Germinal center (tissue), 1 donor: ENCODE measurements around the gene MYL10.
"Not testable (repeated sequence)": the region's sequence is repeated elsewhere in the genome, so short reads cannot be mapped to it uniquely, and the experiment has no call there.

Experiments used
- DNase-seq: peaks from one replicate; pipeline ENCODE4 v3.0.0; 2012; ENCODE audit warnings: mixed read lengths, low spot score

The MYL10 gene

DNA sequence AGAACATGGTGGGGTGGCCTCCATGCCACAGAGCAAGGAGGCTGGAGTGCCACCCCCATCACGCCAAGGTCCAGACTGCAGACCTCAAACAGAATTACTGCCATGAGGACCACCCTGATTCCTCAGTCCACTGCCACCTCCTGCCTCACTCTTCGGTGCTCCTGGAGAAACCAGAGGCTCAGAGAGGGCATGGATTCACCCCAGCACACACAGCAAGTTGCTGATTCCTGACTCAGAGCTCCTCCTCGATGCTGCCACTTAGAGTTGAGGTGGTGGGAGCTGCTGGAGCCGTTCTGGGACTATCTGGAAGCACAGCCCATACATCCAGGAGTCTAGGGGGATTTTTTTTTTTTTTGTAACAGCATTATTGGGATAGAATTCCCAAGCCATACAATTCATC, 22.0 kb upstream of the MYL10 start:
- DNase-seq: no peak

DNA sequence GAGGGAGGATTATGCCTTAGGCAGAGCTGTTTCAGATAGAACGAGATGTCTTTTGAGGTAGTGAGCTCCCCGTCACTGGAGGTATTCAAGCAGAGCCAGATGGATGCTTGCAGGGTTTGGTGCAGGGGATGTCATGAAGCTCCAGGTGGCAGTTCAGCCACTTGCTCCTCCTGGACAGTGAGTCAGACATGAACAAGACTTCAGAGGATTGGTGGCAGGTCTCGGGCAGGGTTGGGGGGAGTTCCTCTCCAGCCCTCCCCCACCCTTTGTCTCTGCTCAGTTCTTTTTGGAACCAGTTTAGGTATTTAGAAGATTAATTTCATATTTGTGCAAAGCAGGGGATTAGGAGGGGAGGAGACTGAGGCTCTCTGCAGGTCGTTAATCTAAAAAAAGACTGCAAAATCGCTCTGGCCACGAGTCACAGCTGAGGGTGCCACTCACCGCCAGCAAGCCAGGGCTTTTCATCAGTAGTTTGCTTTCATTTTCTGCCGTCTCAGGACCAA, 21.5 kb upstream of the MYL10 start:
- no peak for DNase-seq

DNA sequence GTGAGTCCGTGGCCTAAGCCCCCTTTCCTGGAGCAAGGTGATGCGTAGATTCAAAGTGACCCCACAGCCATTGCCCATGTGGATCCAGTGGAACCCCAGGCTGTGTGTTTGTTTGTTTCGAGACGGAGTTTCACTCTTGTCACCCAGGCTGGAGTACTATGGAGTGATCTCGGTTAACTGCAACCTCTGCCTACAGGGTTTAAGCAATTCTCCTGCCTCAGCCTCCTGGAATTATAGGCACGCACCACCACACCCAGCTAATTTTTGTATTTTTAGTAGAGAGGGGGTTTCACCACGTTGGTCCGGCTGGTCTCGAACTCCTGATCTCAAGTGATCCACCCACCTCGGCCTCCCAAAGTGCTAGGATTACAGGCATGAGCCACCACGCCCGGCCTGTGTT, 18.8 kb upstream of the MYL10 start:
- not testable (repeated sequence) for DNase-seq

DNA sequence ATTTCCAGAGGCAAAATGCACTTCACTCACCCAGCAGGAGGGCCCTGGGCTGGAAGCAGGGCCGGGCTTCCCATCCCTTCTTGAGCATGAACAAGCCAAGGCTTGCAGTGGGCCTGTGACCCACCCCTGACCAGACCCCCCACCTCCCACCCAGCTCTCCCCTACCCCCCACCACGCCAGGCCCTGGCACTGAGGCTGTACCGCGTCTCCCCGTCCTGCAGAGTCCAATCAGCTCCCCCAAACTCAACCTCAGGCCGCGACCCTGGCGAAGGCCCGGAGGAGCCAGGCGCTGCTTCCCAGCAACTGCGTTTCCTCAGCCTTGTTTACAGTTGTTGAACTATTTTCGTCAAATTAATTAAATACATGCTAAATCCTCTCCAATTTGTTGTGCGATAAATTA, 16.9 kb upstream of the MYL10 start:
- no peak for DNase-seq

DNA sequence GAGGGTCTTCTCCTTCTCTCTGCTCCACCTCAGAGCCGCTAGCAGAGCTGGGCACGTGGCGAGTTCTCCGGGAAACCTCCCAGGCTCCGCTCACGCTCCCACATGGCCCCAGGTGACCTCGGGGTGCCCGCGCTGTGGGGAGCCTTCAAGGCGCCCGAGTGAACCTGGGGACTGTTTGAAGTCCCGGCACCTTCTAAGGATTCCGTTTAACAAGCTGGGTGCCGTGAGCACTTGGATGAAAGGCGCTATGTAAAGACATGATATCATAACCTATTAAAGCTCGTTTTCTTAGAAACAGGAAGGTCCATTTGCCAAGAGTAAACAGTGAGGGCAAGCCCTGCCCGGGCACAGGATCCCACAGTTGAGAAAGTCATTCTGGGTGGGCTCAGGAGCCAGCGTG, 15.8 kb upstream of the MYL10 start:
- no peak for DNase-seq

DNA sequence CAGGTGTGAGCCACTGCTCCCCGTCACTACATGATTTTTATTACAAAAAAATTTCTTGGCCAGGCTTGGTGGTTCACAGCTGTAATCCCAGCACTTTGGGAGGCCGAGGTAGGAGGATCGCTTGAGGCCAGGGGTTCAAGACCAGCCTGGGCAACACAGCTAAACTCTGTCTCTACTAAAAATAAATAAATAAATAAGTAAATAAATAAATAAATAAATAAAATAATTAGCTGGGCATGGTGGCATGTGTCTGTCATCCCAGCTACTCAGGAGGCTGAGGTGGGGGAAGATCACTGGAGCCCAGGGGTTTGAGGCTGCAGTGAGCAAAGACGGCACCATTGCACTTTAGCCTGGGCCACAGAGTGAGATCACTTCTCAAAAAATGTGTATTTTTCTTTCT, 10.0 kb upstream of the MYL10 start:
- DNase-seq: not testable (repeated sequence)

DNA sequence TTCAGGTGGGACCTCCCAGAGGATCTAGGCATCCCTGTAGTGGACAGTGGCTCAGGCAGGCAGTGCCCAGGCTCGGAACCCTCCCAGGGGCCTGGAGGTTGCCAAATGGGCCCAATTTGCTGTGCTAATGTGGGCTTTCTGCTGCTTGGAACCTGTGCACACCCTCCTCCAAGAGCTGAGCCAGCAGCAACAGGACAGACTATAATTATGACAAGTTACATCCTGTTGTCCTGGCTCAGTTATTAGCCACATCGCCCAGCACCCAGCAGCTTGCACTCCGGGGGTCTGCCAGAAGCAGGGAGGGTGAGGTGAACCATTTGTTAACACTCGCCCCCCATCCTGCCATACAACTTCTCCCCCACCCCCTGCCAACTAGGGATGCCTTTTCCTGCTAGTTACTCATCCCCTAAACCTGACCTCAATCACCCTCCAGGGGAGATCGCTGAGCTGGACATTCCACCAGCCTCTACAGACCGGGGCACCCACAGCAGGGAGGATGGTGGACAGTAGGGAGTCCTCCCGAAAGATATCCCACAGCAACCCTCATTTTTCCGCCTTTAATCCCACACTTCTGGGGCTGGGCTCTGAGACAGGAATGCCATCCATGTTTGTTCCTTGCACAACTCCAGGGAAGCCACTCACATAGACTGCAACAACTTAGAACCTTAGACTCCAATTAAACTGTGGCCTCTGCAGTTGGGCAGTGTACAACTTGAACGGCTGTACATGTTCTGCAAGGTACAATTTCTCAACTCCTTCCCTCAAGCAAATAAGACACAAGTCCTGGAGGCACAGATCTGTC, 7.9 kb upstream of the MYL10 start:
- DNase-seq: no peak

DNA sequence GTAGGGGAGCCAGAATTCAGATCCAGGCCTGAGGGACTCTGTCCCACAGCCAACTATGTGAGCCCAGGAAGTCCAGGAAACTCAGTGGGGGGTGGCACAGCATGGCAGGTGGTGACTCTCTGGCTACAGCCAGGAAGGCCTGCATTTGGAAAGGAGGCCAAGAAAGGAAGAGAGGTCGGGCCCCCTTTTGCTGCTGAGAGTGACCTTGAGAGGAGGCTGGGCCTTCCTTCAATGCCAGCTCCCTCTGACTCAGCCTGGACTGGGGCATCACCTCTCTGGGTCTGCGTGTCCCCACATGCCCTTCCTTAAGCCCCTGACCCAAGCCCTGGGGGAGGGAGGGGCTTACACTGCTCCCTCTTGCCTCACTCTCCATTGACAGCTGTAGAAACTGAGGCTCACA, 6.4 kb upstream of the MYL10 start:
- no peak for DNase-seq

DNA sequence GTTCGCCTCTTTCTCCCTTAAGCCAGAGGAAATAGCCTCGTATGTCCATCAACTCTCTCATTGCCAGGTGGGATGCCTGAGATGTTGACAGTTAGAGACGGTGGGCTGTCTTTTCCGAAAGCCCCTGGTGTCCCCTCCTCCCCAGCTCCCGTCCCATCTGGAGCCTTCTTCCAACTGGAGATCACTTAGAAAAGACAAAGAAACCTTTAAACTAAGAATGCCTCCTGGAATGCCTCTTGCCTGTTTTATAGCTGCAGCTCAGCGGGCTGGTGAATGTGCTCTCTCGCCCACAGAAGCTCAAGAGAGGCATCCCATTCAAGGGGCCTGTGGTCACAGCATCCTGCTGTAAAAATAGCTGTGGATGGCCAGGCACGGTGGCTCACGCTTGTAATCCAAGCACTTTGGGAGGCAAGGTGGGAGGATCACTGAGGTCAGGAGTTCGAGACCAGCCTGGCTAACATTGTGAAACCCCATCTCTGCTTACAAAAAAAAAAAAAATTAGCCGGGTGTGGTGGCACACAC, 5.2 kb upstream of the MYL10 start:
- no peak for DNase-seq

DNA sequence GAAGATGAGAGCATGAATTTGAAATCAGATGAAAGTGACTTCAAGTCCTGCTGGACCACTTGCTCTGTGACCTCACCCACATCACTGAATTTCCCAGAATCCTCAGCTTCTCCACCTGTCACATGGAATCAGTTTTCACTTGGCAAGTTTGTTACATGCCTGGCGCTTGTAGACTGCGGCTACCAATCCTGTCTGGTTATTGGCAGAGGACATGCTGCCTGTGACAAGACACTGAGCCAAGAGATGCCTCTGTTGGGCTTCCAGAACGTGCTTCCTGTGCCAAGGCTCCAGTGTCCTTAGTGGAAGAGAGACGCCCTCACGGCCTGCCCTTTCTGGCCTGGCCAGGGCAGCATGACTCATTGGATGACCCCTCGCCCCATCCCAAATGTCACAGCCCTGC, 4.4 kb upstream of the MYL10 start:
- no peak for DNase-seq

DNA sequence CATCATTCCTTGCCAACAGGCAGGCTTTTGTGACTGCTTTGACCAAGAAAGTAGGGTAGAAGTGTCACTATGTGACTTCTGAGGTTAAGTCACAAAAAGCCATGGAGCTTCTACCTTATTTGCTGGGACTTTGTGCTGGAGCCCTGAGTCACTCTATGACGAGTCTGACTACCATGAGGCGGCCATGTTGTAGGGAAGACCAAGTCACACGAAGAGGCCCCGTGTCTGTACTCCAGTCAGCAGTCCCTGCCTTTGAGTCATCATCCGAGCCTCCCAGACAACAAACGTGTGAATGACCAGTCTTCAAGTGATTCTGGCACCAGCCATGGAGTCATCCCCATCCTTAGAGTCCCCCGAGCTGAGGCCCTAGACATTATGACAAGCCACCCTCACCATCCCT, 3.5 kb upstream of the MYL10 start:
- DNase-seq: no peak

DNA sequence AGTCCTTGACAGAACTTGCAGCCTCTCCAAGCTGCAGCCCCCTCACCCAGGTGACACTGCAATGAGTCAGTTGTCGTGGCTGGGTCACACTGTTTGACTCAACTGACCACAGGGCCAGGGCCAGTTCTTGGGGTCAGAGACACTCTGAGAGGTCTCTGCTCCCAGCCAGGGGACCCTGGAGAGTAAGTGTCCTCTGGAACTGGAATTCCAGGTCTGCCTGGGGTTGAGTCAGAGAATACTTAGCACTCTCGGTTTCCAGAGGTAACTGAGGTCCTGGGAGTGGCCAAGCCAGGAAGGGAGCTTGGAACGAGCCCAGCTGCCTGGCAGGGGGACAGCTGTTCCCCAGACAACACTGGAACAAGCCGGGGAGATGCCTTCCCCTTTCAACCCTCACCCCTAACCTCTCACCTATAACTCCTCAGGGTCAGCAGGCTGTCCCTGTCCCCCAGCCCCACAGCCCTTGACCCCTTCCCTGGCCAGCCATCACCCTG, 2.2 kb upstream of the MYL10 start:
- no peak for DNase-seq

DNA sequence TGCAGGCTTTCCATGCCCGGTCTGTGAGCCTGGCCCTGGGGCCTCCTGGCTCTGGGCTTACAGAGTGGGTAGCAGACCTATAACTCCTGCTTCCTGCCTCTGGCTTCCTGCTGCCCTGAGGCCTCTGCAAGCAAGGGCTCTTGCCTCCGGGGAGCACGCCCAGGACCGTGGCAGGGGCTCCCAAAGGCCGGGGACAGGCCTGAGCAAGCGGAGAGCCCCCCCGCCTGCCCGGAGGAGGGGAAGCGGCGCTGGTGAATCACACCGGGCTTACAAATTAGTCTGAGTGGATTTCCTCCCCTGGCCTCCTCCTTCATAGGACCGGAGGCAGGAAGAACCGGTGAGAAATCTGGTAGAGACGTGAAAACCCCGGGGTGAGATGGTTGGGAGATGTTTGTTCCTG, 1.5 kb upstream of the MYL10 start:
- no peak for DNase-seq

DNA sequence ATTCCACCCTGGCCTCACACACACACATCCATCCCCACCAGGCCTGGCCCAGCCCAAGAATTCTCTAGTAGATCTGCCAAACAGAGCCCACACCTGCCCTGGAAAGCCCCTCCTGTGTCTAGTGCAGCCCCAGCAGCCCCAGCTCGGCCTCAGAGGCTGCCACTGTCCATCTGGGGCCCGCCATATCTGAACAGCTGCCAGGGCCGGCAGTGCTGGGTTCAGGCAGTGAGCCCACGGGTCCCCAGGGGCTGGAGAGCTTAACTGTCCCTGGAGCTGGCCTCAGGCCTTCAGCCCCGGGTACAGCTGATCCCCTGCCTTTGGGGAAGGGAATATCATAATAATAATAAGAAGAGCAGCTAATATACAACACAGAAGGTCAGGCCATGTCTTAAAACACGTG, 574 bp downstream of the MYL10 start:
- DNase-seq: no peak

DNA sequence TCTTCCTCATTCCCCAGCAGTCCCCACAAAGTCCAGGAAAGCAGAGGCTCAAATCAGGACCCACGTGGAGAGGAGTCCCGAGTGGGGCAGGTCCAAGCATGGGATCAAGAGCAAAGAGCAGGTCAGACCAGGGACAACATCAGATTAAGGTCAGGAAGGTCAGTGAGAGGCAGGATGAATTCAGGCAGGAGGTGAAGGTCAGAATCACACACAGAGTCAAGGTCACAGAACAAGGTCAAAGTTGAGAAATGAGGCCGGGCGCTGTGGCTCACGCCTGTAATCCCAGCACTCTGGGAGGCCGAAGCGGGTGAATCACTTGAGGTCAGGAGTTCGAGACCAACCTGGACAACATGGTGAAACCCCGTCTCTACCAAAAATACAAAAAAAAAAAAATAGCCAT, 2.3 kb downstream of the MYL10 start:
- DNase-seq: no peak

DNA sequence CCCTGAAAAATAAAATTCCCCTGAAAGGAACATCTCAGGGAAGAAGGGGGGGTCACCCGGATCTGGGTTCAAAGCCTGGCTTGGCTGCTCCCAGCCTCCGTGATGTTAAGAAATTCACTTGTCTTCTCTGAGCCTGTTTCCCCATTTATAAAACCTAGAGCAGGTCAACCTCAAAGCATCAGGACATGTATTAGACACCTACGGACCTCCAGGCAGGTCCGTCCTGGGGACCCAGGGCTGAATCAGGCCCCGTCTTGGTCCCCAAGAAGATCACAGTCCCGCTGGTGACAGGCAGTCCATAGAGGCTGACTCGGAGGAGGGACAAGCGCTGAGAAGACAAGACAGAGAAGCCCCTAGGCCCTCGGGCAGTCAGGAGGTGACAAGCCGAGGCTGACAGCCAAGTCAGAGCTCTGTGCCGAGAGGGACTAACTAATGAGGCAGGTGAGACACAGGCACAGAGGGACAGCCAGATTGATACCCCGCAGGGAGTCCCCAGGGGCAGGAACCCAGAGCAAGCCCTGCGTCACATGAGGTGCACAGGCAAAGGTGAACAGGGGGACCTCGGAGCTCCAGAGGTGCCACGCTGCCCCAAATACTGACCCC, 2.9 kb downstream of the MYL10 start:
- no peak for DNase-seq

DNA sequence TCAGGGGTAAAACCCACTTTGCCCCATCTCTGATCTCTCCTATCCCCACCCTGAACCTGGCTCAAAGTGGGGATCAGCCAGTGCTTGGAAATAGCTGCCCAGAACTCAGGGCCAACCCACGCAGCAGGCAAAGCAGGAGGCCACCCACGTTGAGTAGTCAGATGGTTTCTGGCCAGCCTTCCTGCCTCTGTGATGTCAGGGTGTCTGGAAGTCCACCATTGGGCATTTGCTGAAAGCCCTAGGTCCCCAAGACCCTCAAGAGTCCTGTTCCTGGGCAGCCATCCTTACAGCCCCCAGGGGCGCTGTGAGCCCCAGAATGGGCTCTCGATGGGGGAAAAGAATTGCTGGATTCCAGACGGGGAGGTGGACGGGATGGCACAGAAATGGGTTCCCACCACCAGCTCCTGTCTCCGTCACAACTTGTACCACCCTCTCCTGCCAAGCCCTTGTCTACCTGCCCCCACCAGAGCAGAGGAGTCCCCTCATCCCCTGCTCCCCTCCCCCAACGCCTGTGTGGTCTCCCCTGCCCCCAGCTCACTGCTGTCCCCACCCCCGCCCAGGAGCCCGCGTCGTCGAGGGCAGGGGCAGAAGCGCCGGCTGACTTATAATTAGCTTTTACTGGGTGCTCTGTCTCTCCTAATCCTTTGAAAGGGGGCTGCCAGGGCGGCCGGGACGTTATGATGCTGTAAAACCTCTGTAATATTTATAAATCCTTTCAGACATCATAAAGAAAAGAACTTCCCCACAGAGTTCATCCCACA, 3.9 kb downstream of the MYL10 start:
- no peak for DNase-seq

DNA sequence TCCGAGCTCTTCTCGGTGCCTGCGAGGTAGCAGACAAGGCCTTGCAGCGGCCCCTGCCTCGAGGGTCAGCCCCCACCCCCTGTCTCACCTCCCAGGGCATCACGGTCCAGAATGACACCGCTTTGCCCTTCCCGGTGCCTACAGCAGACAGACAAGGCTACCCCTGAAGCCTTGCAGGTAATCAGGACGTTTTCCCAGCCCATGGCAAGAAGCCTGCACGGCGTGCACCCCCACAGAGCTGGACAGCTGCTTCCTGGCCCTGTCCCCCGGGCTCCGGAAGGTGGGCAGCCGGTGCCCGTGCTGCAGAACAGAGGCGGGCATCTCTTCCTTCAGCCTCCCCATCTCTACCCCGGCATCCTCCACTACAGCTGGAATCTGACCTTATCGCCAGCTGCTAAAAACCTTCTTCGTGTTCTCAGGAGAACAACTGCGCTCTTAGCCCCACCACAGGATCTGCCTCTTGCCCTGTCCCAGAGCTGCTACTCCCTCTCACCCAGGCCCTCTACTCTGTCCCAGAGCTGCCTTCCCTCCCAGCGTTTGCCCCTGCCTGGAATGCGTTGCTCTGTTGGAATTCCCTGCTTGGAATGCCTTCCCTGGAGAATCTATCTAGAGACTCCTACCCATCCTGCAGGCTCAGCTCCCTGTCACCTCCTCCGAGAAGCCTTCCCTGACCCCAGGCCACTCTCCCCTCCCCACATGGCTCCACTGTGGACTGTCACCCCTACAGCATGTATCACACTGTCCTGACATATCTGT, 4.7 kb downstream of the MYL10 start:
- no peak for DNase-seq

DNA sequence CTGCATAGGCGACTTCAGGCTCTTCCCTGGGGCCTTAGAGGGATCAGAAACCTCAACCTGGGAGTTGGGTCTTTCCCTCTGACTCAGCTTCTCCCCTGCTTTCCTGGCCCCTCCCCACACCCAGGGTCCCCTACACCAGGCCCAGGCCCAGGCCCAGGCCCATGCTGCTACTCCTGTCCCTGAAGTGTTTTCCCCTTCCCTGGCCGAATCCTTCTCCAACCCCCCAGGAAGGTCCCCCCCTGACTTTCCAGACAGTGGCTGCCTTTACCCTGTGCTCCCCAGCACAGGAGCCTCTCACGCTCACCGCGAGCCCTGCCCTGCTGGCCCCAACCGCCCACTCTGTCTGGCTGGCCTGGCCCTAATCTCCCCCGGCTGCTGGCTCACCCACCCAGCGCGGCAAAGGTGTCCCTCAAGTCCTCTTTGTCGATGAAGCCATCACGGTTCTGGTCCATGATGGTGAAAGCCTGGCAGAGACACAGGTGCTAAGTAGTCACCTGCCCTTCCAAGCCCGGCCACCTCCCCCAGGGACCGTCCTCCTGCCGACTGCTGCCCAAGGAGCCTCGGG, 6.4 kb downstream of the MYL10 start:
- no peak for DNase-seq

DNA sequence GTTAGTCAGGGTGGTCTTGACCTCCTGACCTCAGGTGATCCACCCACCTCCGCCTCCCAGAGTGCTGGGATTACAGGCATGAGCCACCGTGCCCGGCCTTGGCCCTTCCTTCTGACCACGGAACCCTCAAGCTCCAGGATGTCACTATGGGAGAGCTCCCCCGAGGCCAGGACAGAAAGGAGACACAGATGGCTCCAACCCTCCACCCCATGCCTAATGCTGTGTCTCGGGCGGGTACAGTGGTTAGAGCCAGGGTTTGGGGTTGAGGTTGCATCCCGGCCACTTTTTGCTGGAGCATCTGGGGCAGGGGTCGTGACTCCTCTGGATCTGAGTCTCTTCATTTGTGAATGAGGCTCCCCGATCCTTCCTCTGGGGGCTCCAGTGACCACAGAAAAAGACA, 8.1 kb downstream of the MYL10 start:
- DNase-seq: no peak

DNA sequence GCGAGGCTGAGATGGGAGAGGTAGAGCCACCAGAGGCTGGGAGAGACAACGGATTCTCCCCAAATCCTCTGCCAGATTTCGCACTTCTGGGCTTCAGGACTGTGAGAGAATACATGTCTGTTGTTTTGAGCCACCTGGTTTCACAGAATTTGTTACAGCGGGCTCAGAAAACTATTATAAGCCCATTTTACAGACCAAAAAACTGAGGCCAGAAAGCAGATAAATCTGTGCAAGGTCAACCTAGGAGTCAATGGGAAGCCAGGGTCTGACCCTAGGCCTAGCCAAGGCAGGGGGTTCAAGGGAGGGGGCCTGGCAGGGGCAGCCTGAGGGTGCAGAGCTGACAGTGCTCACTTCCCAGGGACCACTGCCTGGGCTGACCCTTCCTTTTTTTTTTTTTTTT, 8.7 kb downstream of the MYL10 start:
- DNase-seq: no peak

DNA sequence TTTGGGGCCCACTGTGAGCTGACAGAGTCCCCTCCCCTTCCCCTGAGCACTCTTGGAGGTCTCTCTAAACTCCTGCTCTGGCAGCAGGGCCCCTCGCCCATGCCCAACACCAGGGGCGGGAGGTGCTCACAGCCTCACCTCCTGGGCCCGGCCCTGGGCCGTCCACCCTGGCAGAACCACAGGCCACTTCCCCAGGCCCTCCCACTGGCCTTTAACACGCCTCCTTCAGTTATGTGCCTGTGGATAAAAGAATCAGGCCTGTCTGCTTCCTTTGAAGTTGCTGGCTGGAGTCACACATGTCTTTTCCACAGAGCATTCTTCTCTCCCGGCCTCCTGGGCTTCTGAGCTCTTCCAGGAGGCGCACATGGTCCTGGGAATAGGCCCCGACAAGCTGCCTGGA, 10.2 kb downstream of the MYL10 start:
- no peak for DNase-seq
